OCI-LY7 (cell line): ENCODE measurements around the gene PPIL6. TPM values are rescaled to one million over a fixed set of nuclear protein-coding genes. Genes with fewer than 3 reads are reported as not detected.

Experiments used
- BruUV-seq: library from RNA; stranded (reverse); fragments of 400-500 nt; replicated peaks from 2 replicates; lab custom pipeline; 2021; lab: Mats Ljungman, UMichigan
- CTCF ChIA-PET: fragments of 300-600 bp; sonication (Branson Sonifier 250); formaldehyde crosslinking; loops from one replicate; lab custom pipeline; 2022; ENCODE audit warnings: antibody characterized with exemption; ENCODE audit not compliant: unreplicated experiment; lab: Charles Lee
- POLR2A ChIA-PET: fragments of 300-600 bp; sonication (Branson Sonifier 250); formaldehyde crosslinking; loops from one replicate; lab custom pipeline; 2022; ENCODE audit warnings: antibody characterized with exemption; lab: Charles Lee
- DNase-seq: peaks from one replicate; pipeline ENCODE4 v3.0.0-alpha.2; 2015; ENCODE audit warnings: low spot score
- H2AFZ ChIP-seq: fragments of 200-600 bp; sonication (generic), shearing (Covaris generic); 2 replicates; pipeline ENCODE4 v1.6.1; 2014; ENCODE audit warnings: mild to moderate bottlenecking, antibody characterized with exemption, low read length, moderate library complexity
- H3K27ac ChIP-seq: fragments of 200-600 bp; sonication (generic); 2 replicates; pipeline ENCODE4 v1.5.1; 2014; ENCODE audit warnings: mixed run types, low read depth, mild to moderate bottlenecking, moderate library complexity, low read length, inconsistent platforms; ENCODE audit not compliant: poor library complexity, severe bottlenecking
- H3K36me3 ChIP-seq: fragments of 200-600 bp; sonication (generic); 2 replicates; pipeline ENCODE4 v1.6.1; 2014; ENCODE audit warnings: mild to moderate bottlenecking, antibody characterized with exemption, low read length, moderate library complexity, mixed read lengths; ENCODE audit not compliant: insufficient read depth
- H3K4me1 ChIP-seq: fragments of 200-600 bp; sonication (generic); 2 replicates; pipeline ENCODE4 v1.5.1; 2014; ENCODE audit warnings: mild to moderate bottlenecking, low read length; ENCODE audit not compliant: insufficient read depth, poor library complexity, severe bottlenecking
- H3K4me2 ChIP-seq: fragments of 200-600 bp; sonication (generic); 2 replicates; pipeline ENCODE4 v1.6.1; 2014; ENCODE audit warnings: mild to moderate bottlenecking, low read length
- H3K4me3 ChIP-seq: fragments of 200-600 bp; sonication (generic); 2 replicates; pipeline ENCODE4 v1.5.1; 2014; ENCODE audit warnings: mild to moderate bottlenecking, low read depth, low read length; ENCODE audit not compliant: poor library complexity, severe bottlenecking
- H3K79me2 ChIP-seq: fragments of 200-600 bp; sonication (generic); 2 replicates; pipeline ENCODE4 v1.6.1; 2016; ENCODE audit warnings: low read depth, mild to moderate bottlenecking, low read length, moderate library complexity, mixed read lengths; ENCODE audit not compliant: insufficient read depth
- H3K9me2 ChIP-seq: fragments of 200-600 bp; sonication (generic); 2 replicates; pipeline ENCODE4 v1.6.1; 2016; ENCODE audit warnings: mild to moderate bottlenecking, low read length, mixed read lengths; ENCODE audit not compliant: insufficient read depth
- H3K9me3 ChIP-seq: fragments of 200-600 bp; sonication (generic); 2 replicates; pipeline ENCODE4 v1.6.1; 2014; ENCODE audit warnings: mild to moderate bottlenecking, mixed run types, low read length, mixed read lengths
- H4K20me1 ChIP-seq: fragments of 200-600 bp; sonication (generic); 2 replicates; pipeline ENCODE4 v1.6.1; 2014; ENCODE audit warnings: mild to moderate bottlenecking, antibody characterized with exemption, low read length, moderate library complexity, mixed read lengths; ENCODE audit not compliant: insufficient read depth
- CTCF ChIP-seq: fragments of 200-600 bp; sonication (generic); conservative IDR thresholded peaks from 2 replicates; pipeline ENCODE4 v1.5.1; 2014; ENCODE audit warnings: mild to moderate bottlenecking, antibody characterized with exemption, low read length, moderate library complexity, mixed read lengths
- EZH2phosphoT487 ChIP-seq: fragments of 200-600 bp; sonication (generic); IDR thresholded peaks from 2 replicates; pipeline ENCODE4 v1.6.1; 2018; ENCODE audit warnings: low read depth, borderline replicate concordance, mild to moderate bottlenecking, mixed run types, antibody characterized with exemption, low read length, moderate library complexity, mixed read lengths
- intact Hi-C: fragments of 100-400 bp; cut with micrococcal nuclease; formaldehyde crosslinking; loops from one replicate; pipeline ENCODE4 v1.10.0; 2022; ENCODE audit not compliant: unreplicated experiment
- total RNA-seq, 2 experiments: library from RNA; depleted of rRNA in 1 of 2; stranded (reverse); fragments of >200 nt in 1 of 2; shearing (Covaris generic) in 1 of 2; gene quantifications; 2 replicates each; pipeline ENCODE4 v1.2.3, GENCODE V29; 2014 to 2022

Gene PPIL6
- total RNA-seq, 2 experiments from 2014 or later, result 1.6 to 1.7 TPM

DNA sequence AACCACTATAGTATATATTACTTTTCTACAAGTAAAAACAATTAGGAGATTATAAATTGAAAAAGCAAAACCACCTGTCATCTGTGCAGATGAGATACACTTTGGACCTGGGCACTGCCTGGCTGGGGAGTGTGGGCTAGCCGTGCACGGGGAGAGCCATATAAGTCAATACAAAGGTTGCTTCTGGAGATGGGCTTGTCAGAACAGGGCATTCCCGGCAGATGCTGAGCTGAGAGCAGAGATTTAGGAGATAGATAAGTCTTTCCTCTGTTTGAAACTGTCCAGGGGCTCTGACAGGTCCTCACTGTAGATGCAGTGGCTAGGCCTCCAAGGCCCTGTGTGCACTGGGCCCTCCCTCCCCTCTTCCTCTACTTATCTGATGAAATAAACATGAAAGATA lies 92.6 kb downstream of the PPIL6 start:
- Histone ChIP-seq H3K27ac (no peak overlapping the region), H3K36me3 (no peaks in the 10 kb centered on the region), H4K20me1 (no peaks in the 10 kb centered on the region), H2AFZ (no peak overlapping the region), H3K9me2 (no peaks in the 10 kb centered on the region), H3K4me2 (no peak overlapping the region), H3K4me1 (no peaks in the 10 kb centered on the region), H3K4me3 (no peak overlapping the region), H3K9me3 (no peaks in the 10 kb centered on the region), H3K79me2 (no peaks in the 10 kb centered on the region)
- intact Hi-C loops, result no loop called here
- BruUV-seq, result no TSS peak
- CTCF ChIA-PET, result no interaction called here
- POLR2A ChIA-PET, result no interaction called here
- TF ChIP-seq EZH2phosphoT487 (no peak), CTCF (no peak)
- no peak for DNase-seq

DNA sequence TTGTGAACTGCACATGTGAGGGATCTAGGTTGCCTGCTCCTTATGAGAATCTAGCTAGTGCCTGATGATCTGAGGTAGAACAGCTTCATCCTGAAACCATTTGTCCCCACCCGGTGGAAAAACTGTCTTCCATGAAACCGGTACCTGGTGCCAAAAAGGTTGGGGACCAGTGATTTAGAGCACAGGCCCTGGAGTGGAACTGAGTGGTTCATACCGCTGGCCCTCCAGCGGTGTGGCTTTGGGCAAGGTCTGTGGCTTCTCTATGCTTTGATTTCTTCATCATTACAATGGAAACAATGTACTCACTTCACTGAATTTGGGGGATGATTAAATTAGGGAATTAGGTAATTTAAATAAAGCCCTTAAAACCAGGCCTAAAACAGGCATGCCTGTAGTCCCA lies 94.4 kb downstream of the PPIL6 start:
- H2AFZ ChIP-seq, result no peak overlapping the region
- no peaks in the 10 kb centered on the region for H3K9me3 ChIP-seq
- H4K20me1 ChIP-seq, result no peaks in the 10 kb centered on the region
- H3K36me3 ChIP-seq, result no peaks in the 10 kb centered on the region
- DNase-seq, result no peak
- H3K79me2 ChIP-seq, result no peaks in the 10 kb centered on the region
- ChIA-PET CTCF (no interaction called here), POLR2A (no interaction called here)
- no peak overlapping the region for H3K4me3 ChIP-seq
- intact Hi-C loops, result no loop called here
- no peaks in the 10 kb centered on the region for H3K9me2 ChIP-seq
- no peak overlapping the region for H3K4me2 ChIP-seq
- H3K27ac ChIP-seq, result no peak overlapping the region
- no TSS peak for BruUV-seq
- no peak for TF ChIP-seq CTCF
- no peak for TF ChIP-seq EZH2phosphoT487
- H3K4me1 ChIP-seq, result no peaks in the 10 kb centered on the region

DNA sequence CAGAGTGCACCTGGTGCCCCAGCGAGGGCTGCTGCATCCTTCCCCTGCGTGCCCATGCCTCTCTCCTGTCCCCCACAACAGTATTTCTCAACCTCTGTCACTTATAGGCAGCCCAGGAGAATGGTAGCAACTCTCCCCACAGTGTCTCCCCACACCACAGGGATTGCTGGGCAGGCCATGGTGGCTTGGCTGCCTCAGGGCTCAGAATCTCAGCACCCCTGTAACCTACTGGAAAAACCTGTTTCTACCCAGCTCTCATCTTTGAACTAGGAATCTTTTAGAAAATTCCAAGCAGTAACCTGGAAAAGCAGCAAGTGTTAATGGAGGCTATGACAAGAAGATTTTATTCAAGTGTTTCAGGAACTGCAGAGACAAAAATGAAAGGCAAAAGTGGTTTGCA lies 96.2 kb downstream of the PPIL6 start:
- ChIA-PET POLR2A (no interaction called here), CTCF (no interaction called here)
- H3K4me3 ChIP-seq, result no peak overlapping the region
- no peak overlapping the region for H3K27ac ChIP-seq
- H3K9me3 ChIP-seq, result no peaks in the 10 kb centered on the region
- no peaks in the 10 kb centered on the region for H3K4me1 ChIP-seq
- TF ChIP-seq EZH2phosphoT487 (no peak), CTCF (no peak)
- no peak overlapping the region for H3K4me2 ChIP-seq
- intact Hi-C loops, result no loop called here
- no peaks in the 10 kb centered on the region for H3K36me3 ChIP-seq
- BruUV-seq, result no TSS peak
- no peaks in the 10 kb centered on the region for H4K20me1 ChIP-seq
- H3K9me2 ChIP-seq, result no peaks in the 10 kb centered on the region
- H3K79me2 ChIP-seq, result no peaks in the 10 kb centered on the region
- no peak overlapping the region for H2AFZ ChIP-seq
- no peak for DNase-seq
